Measurements from ENCODE around the gene EYA4. TPM values are rescaled to one million over a fixed set of nuclear protein-coding genes. Genes with fewer than 3 reads are reported as not detected.

Gene EYA4
- total RNA-seq, 1 donor from 2014 or later = 21.4 TPM

- Mint-ChIP-seq H3K36me3 (no peaks in the 10 kb centered on the region), H3K27ac (peak overlapping the region; percentile 36), H3K9me3 (no peaks in the 10 kb centered on the region), H3K4me3 (no peak overlapping the region), H3K27me3 (ENCODE audit: low read depth) (no peaks in the 10 kb centered on the region), H3K4me1 (peaks cover 36% of the 10 kb centered on the region)
- no peak for TF ChIP-seq CTCF (IDR thresholded peaks at IDR 0.05; ENCODE audit: unreplicated experiment)
- no peak for DNase-seq (ENCODE audit: low spot score in 2 of 2, unreplicated experiment in 2 of 2)
Measured at GRCh38 chr6:133377219-133377618, 136.1 kb downstream of the EYA4 start.

- no peak for DNase-seq (ENCODE audit: low spot score in 2 of 2, unreplicated experiment in 2 of 2)
- TF ChIP-seq CTCF (IDR thresholded peaks at IDR 0.05; ENCODE audit: unreplicated experiment) = no peak
- no peak overlapping the region for H3K27ac Mint-ChIP-seq
- peaks cover 20% of the 10 kb centered on the region for H3K4me1 Mint-ChIP-seq
- H3K4me3 Mint-ChIP-seq = no peak overlapping the region
- no peaks in the 10 kb centered on the region for H3K9me3 Mint-ChIP-seq
- H3K36me3 Mint-ChIP-seq = no peaks in the 10 kb centered on the region
- no peaks in the 10 kb centered on the region for H3K27me3 Mint-ChIP-seq (ENCODE audit: low read depth)
Measured at GRCh38 chr6:133380047-133380446, 138.9 kb downstream of the EYA4 start.

GRCh38 chr6:133380723-133381122 is 139.6 kb downstream of the EYA4 start:
- no peak for DNase-seq (ENCODE audit: low spot score in 2 of 2, unreplicated experiment in 2 of 2)
- TF ChIP-seq CTCF (IDR thresholded peaks at IDR 0.05; ENCODE audit: unreplicated experiment) = no peak
- Mint-ChIP-seq H3K9me3 (no peaks in the 10 kb centered on the region), H3K27me3 (ENCODE audit: low read depth) (no peaks in the 10 kb centered on the region), H3K4me1 (peaks cover 24% of the 10 kb centered on the region), H3K4me3 (no peak overlapping the region), H3K27ac (no peak overlapping the region), H3K36me3 (no peaks in the 10 kb centered on the region)

- H3K4me3 Mint-ChIP-seq = no peak overlapping the region
- DNase-seq (ENCODE audit: low spot score in 2 of 2, unreplicated experiment in 2 of 2) = no peak
- H3K4me1 Mint-ChIP-seq = peaks cover 43% of the 10 kb centered on the region
- H3K9me3 Mint-ChIP-seq = no peaks in the 10 kb centered on the region
- no peak for TF ChIP-seq CTCF (IDR thresholded peaks at IDR 0.05; ENCODE audit: unreplicated experiment)
- no peaks in the 10 kb centered on the region for H3K27me3 Mint-ChIP-seq (ENCODE audit: low read depth)
- no peaks in the 10 kb centered on the region for H3K36me3 Mint-ChIP-seq
- H3K27ac Mint-ChIP-seq = peak overlapping the region; percentile 40
Measured at GRCh38 chr6:133388731-133389130, 147.6 kb downstream of the EYA4 start.

GRCh38 chr6:133390168-133390567 is 149.0 kb downstream of the EYA4 start:
- H3K27me3 Mint-ChIP-seq (ENCODE audit: low read depth) = no peaks in the 10 kb centered on the region
- TF ChIP-seq CTCF (IDR thresholded peaks at IDR 0.05; ENCODE audit: unreplicated experiment) = no peak
- H3K27ac Mint-ChIP-seq = no peak overlapping the region
- H3K9me3 Mint-ChIP-seq = no peaks in the 10 kb centered on the region
- no peak overlapping the region for H3K4me3 Mint-ChIP-seq
- no peaks in the 10 kb centered on the region for H3K36me3 Mint-ChIP-seq
- no peak for DNase-seq (ENCODE audit: low spot score in 2 of 2, unreplicated experiment in 2 of 2)
- peaks cover 43% of the 10 kb centered on the region for H3K4me1 Mint-ChIP-seq

GRCh38 chr6:133392015-133392414 is 150.9 kb downstream of the EYA4 start:
- TF ChIP-seq CTCF (IDR thresholded peaks at IDR 0.05; ENCODE audit: unreplicated experiment) = no peak
- no peak for DNase-seq (ENCODE audit: low spot score in 2 of 2, unreplicated experiment in 2 of 2)
- H3K27ac Mint-ChIP-seq = peak overlapping the region; percentile 0
- peaks cover 29% of the 10 kb centered on the region for H3K4me1 Mint-ChIP-seq
- no peaks in the 10 kb centered on the region for H3K36me3 Mint-ChIP-seq
- H3K9me3 Mint-ChIP-seq = no peaks in the 10 kb centered on the region
- H3K4me3 Mint-ChIP-seq = no peak overlapping the region
- H3K27me3 Mint-ChIP-seq (ENCODE audit: low read depth) = no peaks in the 10 kb centered on the region
